ENCODE data around the gene DGKI. TPM values are rescaled to one million over a fixed set of nuclear protein-coding genes. Genes with fewer than 3 reads are reported as not detected.

Gene DGKI
- total and polyA plus RNA-seq, 4 donors = 0.03 to 1.5 (median 0.33) TPM

- TF ChIP-seq CTCF (IDR thresholded peaks at IDR 0.05; ENCODE audit: control extremely low read depth, extremely low read depth) = no peak
- ATAC-seq (ENCODE audit: insufficient read depth, low FRiP score) (no peak), DNase-seq (no peak)
- WGBS, 2 donors = 90 to 97% methylated on average over 1 of the region's 1 CpG
- no peaks in the 10 kb centered on the region for H3K9me3 ChIP-seq (ENCODE audit: control insufficient read depth in 4 of 4, insufficient read depth in 3 of 4, low read length in 3 of 4)
- H3K27me3 ChIP-seq (ENCODE audit: control insufficient read depth in 3 of 3, insufficient read depth in 3 of 3, low read length in 2 of 3) = no peaks in the 10 kb centered on the region
- no peak overlapping the region for H3K9ac ChIP-seq (ENCODE audit: insufficient read depth in 1 of 2, low read length in 2 of 2)
- H3K36me3 ChIP-seq (ENCODE audit: control insufficient read depth in 4 of 4, insufficient read depth in 4 of 4, low read length in 4 of 4) = no peaks in the 10 kb centered on the region
- no peak overlapping the region for H3K27ac ChIP-seq (ENCODE audit: low read depth in 1 of 2, low read length in 1 of 2)
- H3K4me1 ChIP-seq (ENCODE audit: control insufficient read depth in 5 of 5, insufficient read depth in 5 of 5, low read length in 5 of 5) = no peaks in the 10 kb centered on the region
- no peak overlapping the region for H3K4me3 ChIP-seq
Measured at GRCh38 chr7:137480401-137480800, 366.4 kb downstream of the DGKI start.

GRCh38 chr7:137476937-137477336 lies 369.8 kb downstream of the DGKI start:
- no peak for ATAC-seq (ENCODE audit: insufficient read depth, low FRiP score)
- Histone ChIP-seq H3K9me3 (ENCODE audit: control insufficient read depth in 4 of 4, insufficient read depth in 3 of 4, low read length in 3 of 4) (no peaks in the 10 kb centered on the region), H3K4me3 (no peak overlapping the region), H3K27me3 (ENCODE audit: control insufficient read depth in 3 of 3, insufficient read depth in 3 of 3, low read length in 2 of 3) (no peaks in the 10 kb centered on the region), H3K9ac (ENCODE audit: insufficient read depth in 1 of 2, low read length in 2 of 2) (no peak overlapping the region), H3K36me3 (ENCODE audit: control insufficient read depth in 4 of 4, insufficient read depth in 4 of 4, low read length in 4 of 4) (no peaks in the 10 kb centered on the region), H3K27ac (ENCODE audit: low read depth in 1 of 2, low read length in 1 of 2) (no peak overlapping the region), H3K4me1 (ENCODE audit: control insufficient read depth in 5 of 5, insufficient read depth in 5 of 5, low read length in 5 of 5) (no peaks in the 10 kb centered on the region)
- 77 to 84% methylated on average over 1 of the region's 1 CpG for WGBS, 2 donors
- TF ChIP-seq CTCF (IDR thresholded peaks at IDR 0.05; ENCODE audit: control extremely low read depth, extremely low read depth) = no peak
- no peak for DNase-seq

GRCh38 chr7:137475966-137476365 lies 370.8 kb downstream of the DGKI start:
- Histone ChIP-seq H3K36me3 (ENCODE audit: control insufficient read depth in 4 of 4, insufficient read depth in 4 of 4, low read length in 4 of 4) (no peaks in the 10 kb centered on the region), H3K9ac (ENCODE audit: insufficient read depth in 1 of 2, low read length in 2 of 2) (no peak overlapping the region), H3K27ac (ENCODE audit: low read depth in 1 of 2, low read length in 1 of 2) (no peak overlapping the region), H3K4me1 (ENCODE audit: control insufficient read depth in 5 of 5, insufficient read depth in 5 of 5, low read length in 5 of 5) (no peaks in the 10 kb centered on the region), H3K9me3 (ENCODE audit: control insufficient read depth in 4 of 4, insufficient read depth in 3 of 4, low read length in 3 of 4) (no peaks in the 10 kb centered on the region), H3K27me3 (ENCODE audit: control insufficient read depth in 3 of 3, insufficient read depth in 3 of 3, low read length in 2 of 3) (no peaks in the 10 kb centered on the region), H3K4me3 (no peak overlapping the region)
- ATAC-seq (ENCODE audit: insufficient read depth, low FRiP score) (no peak), DNase-seq (no peak)
- no peak for TF ChIP-seq CTCF (IDR thresholded peaks at IDR 0.05; ENCODE audit: control extremely low read depth, extremely low read depth)
- 90 to 93% methylated on average over 7 of the region's 7 CpGs for WGBS, 2 donors

- DNase-seq (no peak), ATAC-seq (ENCODE audit: insufficient read depth, low FRiP score) (no peak)
- Histone ChIP-seq H3K9ac (ENCODE audit: insufficient read depth in 1 of 2, low read length in 2 of 2) (no peak overlapping the region), H3K4me1 (ENCODE audit: control insufficient read depth in 5 of 5, insufficient read depth in 5 of 5, low read length in 5 of 5) (peaks cover 0 to 3% (median 0%) of the 10 kb centered on the region in 5 donors), H3K9me3 (ENCODE audit: control insufficient read depth in 4 of 4, insufficient read depth in 3 of 4, low read length in 3 of 4) (no peaks in the 10 kb centered on the region), H3K36me3 (ENCODE audit: control insufficient read depth in 4 of 4, insufficient read depth in 4 of 4, low read length in 4 of 4) (no peaks in the 10 kb centered on the region), H3K27me3 (ENCODE audit: control insufficient read depth in 3 of 3, insufficient read depth in 3 of 3, low read length in 2 of 3) (no peaks in the 10 kb centered on the region), H3K4me3 (no peak overlapping the region), H3K27ac (ENCODE audit: low read depth in 1 of 2, low read length in 1 of 2) (no peak overlapping the region)
- no peak for TF ChIP-seq CTCF (IDR thresholded peaks at IDR 0.05; ENCODE audit: control extremely low read depth, extremely low read depth)
- 90 to 91% methylated on average over 11 of the region's 11 CpGs for WGBS, 2 donors
Measured at GRCh38 chr7:137474540-137475026, 372.2 kb downstream of the DGKI start.

Measured in lung (tissue), 12 donors.